HepG2 (cell line): ENCODE measurements around the gene ATXN7L3. TPM values are rescaled to one million over a fixed set of nuclear protein-coding genes. Genes with fewer than 3 reads are reported as not detected.

Experiments
- AKAP8 ChIP-seq: sonication (generic); formaldehyde crosslinking; IDR thresholded peaks from 2 replicates; pipeline ENCODE4 v1.5.1; 2020; ENCODE audit warnings: mild to moderate bottlenecking, missing genetic modification reagents
- CBX1 ChIP-seq: IDR thresholded peaks from one replicate; pipeline ENCODE4 v1.6.1; 2016; ENCODE audit warnings: antibody characterized with exemption, low read depth
- DNMT3B ChIP-seq: conservative IDR thresholded peaks from 2 replicates; pipeline ENCODE4 v1.6.1; 2016; ENCODE audit warnings: missing biosample characterization, control low read depth
- IKZF1 ChIP-seq: fragments of 450-650 bp; IDR thresholded peaks from 2 replicates; pipeline ENCODE4 v1.7.1; 2016
- KLF6 ChIP-seq: IDR thresholded peaks from 2 replicates; pipeline ENCODE4 v1.8.0; 2016; ENCODE audit warnings: missing biosample characterization, missing genetic modification reagents
- KLF9 ChIP-seq: IDR thresholded peaks from 2 replicates; pipeline ENCODE4 v1.6.1; 2016; ENCODE audit warnings: low read depth
- LRRFIP1 ChIP-seq: sonication (generic); formaldehyde crosslinking; conservative IDR thresholded peaks from 2 replicates; pipeline ENCODE4 v1.4.0; 2020; ENCODE audit warnings: missing genetic modification reagents
- NCOR1 ChIP-seq: fragments of 200-600 bp; sonication (generic); IDR thresholded peaks from 2 replicates; pipeline ENCODE4 v1.7.0; 2017; ENCODE audit warnings: antibody characterized with exemption, low read length, borderline replicate concordance
- PREB ChIP-seq: sonication (generic); formaldehyde crosslinking; IDR thresholded peaks from 2 replicates; pipeline ENCODE4 v1.4.0; 2020; ENCODE audit warnings: missing genetic modification reagents
- ZBTB42 ChIP-seq: sonication (generic); formaldehyde crosslinking; IDR thresholded peaks from 2 replicates; pipeline ENCODE4 v1.5.0; 2020; ENCODE audit warnings: mild to moderate bottlenecking, missing genetic modification reagents
- ZNF180 ChIP-seq: sonication (generic); formaldehyde crosslinking; IDR thresholded peaks from 2 replicates; pipeline ENCODE4 v1.4.0; 2020; ENCODE audit warnings: low read depth, missing genetic modification reagents, borderline replicate concordance
- ZNF20 ChIP-seq: sonication (generic); formaldehyde crosslinking; IDR thresholded peaks from 2 replicates; pipeline ENCODE4 v1.4.0; 2020; ENCODE audit warnings: mild to moderate bottlenecking, moderate library complexity, missing genetic modification reagents
- ZNF235 ChIP-seq: sonication (generic); formaldehyde crosslinking; IDR thresholded peaks from 2 replicates; pipeline ENCODE4 v1.8.1; 2023; ENCODE audit warnings: mild to moderate bottlenecking, missing genetic modification reagents, borderline replicate concordance
- ZNF530 ChIP-seq: sonication (generic); formaldehyde crosslinking; IDR thresholded peaks from 2 replicates; pipeline ENCODE4 v1.5.0; 2020; ENCODE audit warnings: low read depth, mild to moderate bottlenecking, missing genetic modification reagents
- ZNF652 ChIP-seq: IDR thresholded peaks from 2 replicates; pipeline ENCODE4 v1.6.1; 2016; ENCODE audit warnings: low read depth, borderline replicate concordance
- ZNF674 ChIP-seq: sonication (generic); formaldehyde crosslinking; IDR thresholded peaks from 2 replicates; pipeline ENCODE4 v1.5.0; 2020; ENCODE audit warnings: low read depth, mild to moderate bottlenecking, missing genetic modification reagents
- ZNF710 ChIP-seq: sonication (generic); formaldehyde crosslinking; IDR thresholded peaks from 2 replicates; pipeline ENCODE4 v1.5.0; 2020; ENCODE audit warnings: mild to moderate bottlenecking, missing genetic modification reagents, borderline replicate concordance
- ZNF782 ChIP-seq: sonication (generic); formaldehyde crosslinking; IDR thresholded peaks from 2 replicates; pipeline ENCODE4 v1.4.0; 2020; ENCODE audit warnings: missing genetic modification reagents, mild to moderate bottlenecking, borderline replicate concordance
- polyA plus RNA-seq, 8 experiments: library from polyadenylated mRNA; depleted of rRNA in 3 of 8; stranded (reverse) in 7 of 8; unstranded in 1 of 8; fragments of >200 nt; fragmentation: Illumina TruSeq in 4 of 8; extraction: Trizol in 4 of 8; gene quantifications; 2 replicates each; pipeline versions ENCODE4 v1.2.1 to v1.2.3, GENCODE V29; 2011 to 2016; ENCODE audit warnings: low read depth in 4 of 8, missing spikeins in 1 of 8, mixed read lengths in 1 of 8; ENCODE audit not compliant: insufficient read depth in 1 of 8
- total RNA-seq, 5 experiments: library from RNA; depleted of rRNA; stranded (reverse); fragments of >200 nt; fragmentation: Illumina TruSeq; extraction: Trizol; gene quantifications; 2 replicates each; pipeline ENCODE4 v1.2.3, GENCODE V29; 2016; ENCODE audit warnings: low read depth in 1 of 5
- TF ChIP-seq, protein P1 (sequence below): sonication (generic); formaldehyde crosslinking; IDR thresholded peaks from 2 replicates; pipeline ENCODE4 v1.9.0; 2021; ENCODE audit warnings: missing genetic modification reagents, borderline replicate concordance
- TF ChIP-seq, protein P2 (sequence below): sonication (generic); formaldehyde crosslinking; IDR thresholded peaks from 2 replicates; pipeline ENCODE4 v1.8.0; 2022; ENCODE audit warnings: mild to moderate bottlenecking, missing genetic modification reagents

ATXN7L3 gene
- total and polyA plus RNA-seq, 2 of the 13 experiments (the other 11 are each of a cell fraction or from before 2014, with no cell fraction given): 44.5 to 59.1 TPM

DNA sequence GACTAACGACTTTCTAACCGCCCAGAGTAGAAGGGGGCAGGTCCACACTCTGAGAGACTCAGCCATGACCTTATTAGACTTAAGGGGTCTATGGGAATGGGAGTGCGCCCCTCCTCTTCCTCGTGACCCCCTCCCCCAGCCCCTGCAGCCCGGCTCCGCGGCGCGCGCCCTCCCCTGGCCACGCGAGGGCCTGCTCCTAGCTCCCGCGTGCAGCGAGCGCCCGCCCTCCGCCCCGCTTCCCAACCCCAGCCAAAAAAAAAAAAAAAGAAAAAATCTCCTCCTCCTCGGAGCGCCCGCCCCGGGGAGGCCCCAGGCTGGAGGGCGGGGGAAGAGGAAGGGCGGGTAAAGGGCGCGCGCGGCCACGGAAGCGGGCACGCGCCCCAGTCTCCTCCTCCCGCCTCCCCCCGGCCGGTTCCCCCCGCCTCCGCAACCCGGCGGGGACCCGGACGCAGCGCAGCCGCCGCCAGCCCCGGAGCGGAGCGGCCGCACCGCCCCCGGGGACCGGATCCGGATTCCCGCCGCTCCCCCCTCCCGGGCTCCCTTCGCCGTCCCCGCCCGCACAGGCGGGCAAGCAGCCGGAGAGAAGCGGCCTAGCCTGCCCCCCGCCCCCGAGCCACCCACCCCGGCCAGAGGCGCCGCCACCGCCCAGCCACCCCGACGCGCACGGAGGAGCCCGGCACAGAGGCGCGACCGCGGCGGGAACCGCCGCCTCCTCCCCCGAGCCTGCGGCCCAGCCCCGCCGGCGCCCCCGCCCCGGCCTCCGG, 18.8 kb upstream of the ATXN7L3 start (continued):
- TF ChIP-seq, protein P1, sequence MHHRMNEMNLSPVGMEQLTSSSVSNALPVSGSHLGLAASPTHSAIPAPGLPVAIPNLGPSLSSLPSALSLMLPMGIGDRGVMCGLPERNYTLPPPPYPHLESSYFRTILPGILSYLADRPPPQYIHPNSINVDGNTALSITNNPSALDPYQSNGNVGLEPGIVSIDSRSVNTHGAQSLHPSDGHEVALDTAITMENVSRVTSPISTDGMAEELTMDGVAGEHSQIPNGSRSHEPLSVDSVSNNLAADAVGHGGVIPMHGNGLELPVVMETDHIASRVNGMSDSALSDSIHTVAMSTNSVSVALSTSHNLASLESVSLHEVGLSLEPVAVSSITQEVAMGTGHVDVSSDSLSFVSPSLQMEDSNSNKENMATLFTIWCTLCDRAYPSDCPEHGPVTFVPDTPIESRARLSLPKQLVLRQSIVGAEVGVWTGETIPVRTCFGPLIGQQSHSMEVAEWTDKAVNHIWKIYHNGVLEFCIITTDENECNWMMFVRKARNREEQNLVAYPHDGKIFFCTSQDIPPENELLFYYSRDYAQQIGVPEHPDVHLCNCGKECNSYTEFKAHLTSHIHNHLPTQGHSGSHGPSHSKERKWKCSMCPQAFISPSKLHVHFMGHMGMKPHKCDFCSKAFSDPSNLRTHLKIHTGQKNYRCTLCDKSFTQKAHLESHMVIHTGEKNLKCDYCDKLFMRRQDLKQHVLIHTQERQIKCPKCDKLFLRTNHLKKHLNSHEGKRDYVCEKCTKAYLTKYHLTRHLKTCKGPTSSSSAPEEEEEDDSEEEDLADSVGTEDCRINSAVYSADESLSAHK (CRISPR knock-in tag): no peak
- TF ChIP-seq ZNF674 (no peak), KLF9 (CRISPR knock-in tag) (no peak), ZNF180 (CRISPR knock-in tag) (no peak), PREB (CRISPR knock-in tag) (no peak), DNMT3B (CRISPR knock-in tag) (no peak), ZNF235 (CRISPR knock-in tag) (no peak; the same call in 1 of the 2 replicates), IKZF1 (no peak), ZNF530 (CRISPR knock-in tag) (no peak), ZNF710 (CRISPR knock-in tag) (no peak), ZNF782 (CRISPR knock-in tag) (no peak), NCOR1 (peak; percentile 24; the same call in 1 of the 2 replicates), LRRFIP1 (CRISPR knock-in tag) (no peak), CBX1 (no peak), ZNF20 (CRISPR knock-in tag) (no peak), ZBTB42 (0 out of 2 replicates have a peak, but pooled peaks have one; percentile 24), AKAP8 (CRISPR knock-in tag) (0 out of 2 replicates have a peak, but pooled peaks have one; percentile 65), KLF6 (CRISPR knock-in tag) (no peak), ZNF652 (no peak)
- TF ChIP-seq, protein P2, sequence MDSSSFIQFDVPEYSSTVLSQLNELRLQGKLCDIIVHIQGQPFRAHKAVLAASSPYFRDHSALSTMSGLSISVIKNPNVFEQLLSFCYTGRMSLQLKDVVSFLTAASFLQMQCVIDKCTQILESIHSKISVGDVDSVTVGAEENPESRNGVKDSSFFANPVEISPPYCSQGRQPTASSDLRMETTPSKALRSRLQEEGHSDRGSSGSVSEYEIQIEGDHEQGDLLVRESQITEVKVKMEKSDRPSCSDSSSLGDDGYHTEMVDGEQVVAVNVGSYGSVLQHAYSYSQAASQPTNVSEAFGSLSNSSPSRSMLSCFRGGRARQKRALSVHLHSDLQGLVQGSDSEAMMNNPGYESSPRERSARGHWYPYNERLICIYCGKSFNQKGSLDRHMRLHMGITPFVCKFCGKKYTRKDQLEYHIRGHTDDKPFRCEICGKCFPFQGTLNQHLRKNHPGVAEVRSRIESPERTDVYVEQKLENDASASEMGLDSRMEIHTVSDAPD (CRISPR knock-in tag): no peak
